ENCODE measurements around the gene FBN1. TPM values are rescaled to one million over a fixed set of nuclear protein-coding genes. Genes with fewer than 3 reads are reported as not detected.

FBN1 gene
- total and polyA plus RNA-seq, 2 donors (not counting 3 experiments of a cell fraction or from before 2014, with no cell fraction given), result 107 to 111 TPM

DNA sequence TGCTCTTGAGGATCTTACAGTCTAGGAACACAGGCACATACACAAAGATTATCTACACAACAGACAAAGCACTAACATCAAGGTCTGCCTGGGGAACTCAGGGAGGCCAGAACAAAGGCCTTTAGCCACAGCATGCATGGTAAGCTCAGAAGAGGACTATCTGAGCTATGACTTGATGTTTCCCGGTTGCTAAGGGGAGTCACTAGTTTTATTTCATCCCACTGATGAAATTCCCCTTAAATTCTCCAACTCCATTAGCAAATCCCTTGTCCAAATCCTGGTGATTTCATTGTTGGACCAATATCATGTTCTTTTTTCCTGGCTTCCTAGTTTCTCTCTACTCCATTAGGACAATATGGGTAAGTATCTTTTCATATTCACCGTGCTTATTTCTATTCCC lies 23.3 kb downstream of the FBN1 start:
- no peaks in the 10 kb centered on the region for H4K20me1 ChIP-seq (replicated peaks; ENCODE audit: control insufficient read depth, extremely low read depth, insufficient read depth, low read length)
- no TSS peak for BruUV-seq (replicated peaks)
- ChIA-PET POLR2A (no interaction called here), CTCF (interaction anchor here (0.8 kb wide), 1 partner anchor 11 kb away, joined by 3 read pairs; no protein-coding TSS in a partner anchor)
- no peak overlapping the region for H3K4me2 ChIP-seq (ENCODE audit: insufficient read depth, low read length)
- no peaks in the 10 kb centered on the region for H3K4me1 ChIP-seq (ENCODE audit: control insufficient read depth, extremely low read depth, insufficient read depth, low read length)
- H3K27ac ChIP-seq (ENCODE audit: insufficient read depth, low read depth, low read length), result no peak overlapping the region
- no peaks in the 10 kb centered on the region for H3K36me3 ChIP-seq (ENCODE audit: control insufficient read depth in 2 of 2, extremely low read depth in 1 of 2, insufficient read depth in 2 of 2, low read length in 2 of 2)
- DNase-seq (ENCODE audit: low read depth, low spot score) (no peak), FAIRE-seq (no peak)
- H3K27me3 ChIP-seq (ENCODE audit: control insufficient read depth in 2 of 2, insufficient read depth in 2 of 2, low read length in 2 of 2), result no peaks in the 10 kb centered on the region
- H3K4me3 ChIP-seq (replicated peaks in 1 of 3; ENCODE audit: insufficient read depth in 1 of 3, low read depth in 1 of 3, low read length in 3 of 3), result no peak overlapping the region
- no peak overlapping the region for H2AFZ ChIP-seq (ENCODE audit: low read depth, low read length)
- no peaks in the 10 kb centered on the region for H3K79me2 ChIP-seq (ENCODE audit: control insufficient read depth, insufficient read depth, low read length)
- no peaks in the 10 kb centered on the region for H3K9me1 ChIP-seq (replicated peaks; ENCODE audit: control insufficient read depth, extremely low read depth, insufficient read depth, low read length)
- no peaks in the 10 kb centered on the region for H3K9me3 ChIP-seq (replicated peaks; ENCODE audit: control insufficient read depth, insufficient read depth, low read length)
- TF ChIP-seq POLR2A (IDR thresholded peaks at IDR 0.05; ENCODE audit: low read depth, low read length) (no peak), JUN (IDR thresholded peaks at IDR 0.05; ENCODE audit: borderline replicate concordance, insufficient read depth, insufficient read length, low read depth) (no peak)
- no peak overlapping the region for H3K9ac ChIP-seq (replicated peaks; ENCODE audit: extremely low read depth, insufficient read depth, low read length)
- intact Hi-C loops (cut with micrococcal nuclease) (no loop called here), dilution Hi-C loops (cut with MboI; ENCODE audit: extremely low pct_ligation_motif_present, low sequenced_read_pairs) (no loop called here)

DNA sequence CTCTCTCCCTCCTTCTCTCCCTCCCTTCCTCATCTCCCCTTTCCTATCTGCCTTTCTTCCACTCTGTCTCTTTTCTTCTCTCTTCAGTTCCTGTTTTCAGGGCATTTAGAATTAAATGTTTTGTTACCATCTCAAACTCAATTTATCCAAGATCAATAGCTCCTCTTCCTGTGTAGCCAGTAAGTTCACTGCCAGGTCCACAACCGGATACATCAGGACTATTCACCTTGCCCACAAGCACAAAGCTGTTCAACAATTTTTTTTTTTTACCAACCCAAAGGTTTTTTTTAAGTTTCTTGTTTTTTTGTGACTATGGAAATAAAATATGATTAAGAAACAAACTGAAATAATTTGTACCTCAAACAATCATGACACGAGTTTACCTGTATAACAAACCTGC lies 26.1 kb downstream of the FBN1 start:
- no peaks in the 10 kb centered on the region for H4K20me1 ChIP-seq (replicated peaks; ENCODE audit: control insufficient read depth, extremely low read depth, insufficient read depth, low read length)
- no peaks in the 10 kb centered on the region for H3K27me3 ChIP-seq (ENCODE audit: control insufficient read depth in 2 of 2, insufficient read depth in 2 of 2, low read length in 2 of 2)
- H3K36me3 ChIP-seq (ENCODE audit: control insufficient read depth in 2 of 2, extremely low read depth in 1 of 2, insufficient read depth in 2 of 2, low read length in 2 of 2), result no peaks in the 10 kb centered on the region
- no peak for TF ChIP-seq GATA2 (IDR thresholded peaks at IDR 0.05; ENCODE audit: insufficient read depth, insufficient read length, low read depth, low read length)
- TF ChIP-seq, protein P1, sequence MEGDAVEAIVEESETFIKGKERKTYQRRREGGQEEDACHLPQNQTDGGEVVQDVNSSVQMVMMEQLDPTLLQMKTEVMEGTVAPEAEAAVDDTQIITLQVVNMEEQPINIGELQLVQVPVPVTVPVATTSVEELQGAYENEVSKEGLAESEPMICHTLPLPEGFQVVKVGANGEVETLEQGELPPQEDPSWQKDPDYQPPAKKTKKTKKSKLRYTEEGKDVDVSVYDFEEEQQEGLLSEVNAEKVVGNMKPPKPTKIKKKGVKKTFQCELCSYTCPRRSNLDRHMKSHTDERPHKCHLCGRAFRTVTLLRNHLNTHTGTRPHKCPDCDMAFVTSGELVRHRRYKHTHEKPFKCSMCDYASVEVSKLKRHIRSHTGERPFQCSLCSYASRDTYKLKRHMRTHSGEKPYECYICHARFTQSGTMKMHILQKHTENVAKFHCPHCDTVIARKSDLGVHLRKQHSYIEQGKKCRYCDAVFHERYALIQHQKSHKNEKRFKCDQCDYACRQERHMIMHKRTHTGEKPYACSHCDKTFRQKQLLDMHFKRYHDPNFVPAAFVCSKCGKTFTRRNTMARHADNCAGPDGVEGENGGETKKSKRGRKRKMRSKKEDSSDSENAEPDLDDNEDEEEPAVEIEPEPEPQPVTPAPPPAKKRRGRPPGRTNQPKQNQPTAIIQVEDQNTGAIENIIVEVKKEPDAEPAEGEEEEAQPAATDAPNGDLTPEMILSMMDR (IDR thresholded peaks at IDR 0.05; ENCODE audit: extremely low read depth in 1 of 2, insufficient read depth in 1 of 2, low read depth in 1 of 2, low read length in 2 of 2), result no peak
- TF ChIP-seq JUN (IDR thresholded peaks at IDR 0.05; ENCODE audit: borderline replicate concordance, insufficient read depth, insufficient read length, low read depth), result no peak
- no peak for TF ChIP-seq EZH2 (IDR thresholded peaks at IDR 0.05; ENCODE audit: borderline replicate concordance, low read depth, low read length, severe bottlenecking)
- TF ChIP-seq, protein P2, sequence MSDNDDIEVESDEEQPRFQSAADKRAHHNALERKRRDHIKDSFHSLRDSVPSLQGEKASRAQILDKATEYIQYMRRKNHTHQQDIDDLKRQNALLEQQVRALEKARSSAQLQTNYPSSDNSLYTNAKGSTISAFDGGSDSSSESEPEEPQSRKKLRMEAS (IDR thresholded peaks at IDR 0.05; ENCODE audit: insufficient read depth, insufficient read length), result no peak
- TF ChIP-seq POLR2A (IDR thresholded peaks at IDR 0.05; ENCODE audit: low read depth, low read length), result no peak
- no peak for TF ChIP-seq FOS (IDR thresholded peaks at IDR 0.05; ENCODE audit: borderline replicate concordance, insufficient read depth, low read length)
- TF ChIP-seq MYC (IDR thresholded peaks at IDR 0.05; ENCODE audit: low read depth, low read length), result no peak
- TF ChIP-seq POLR2AphosphoS5 (IDR thresholded peaks at IDR 0.05; ENCODE audit: insufficient read depth, low read depth, low read length), result no peak
- FAIRE-seq (no peak), DNase-seq (ENCODE audit: low read depth, low spot score) (no peak)
- no peak overlapping the region for H3K9ac ChIP-seq (replicated peaks; ENCODE audit: extremely low read depth, insufficient read depth, low read length)
- H3K9me3 ChIP-seq (replicated peaks; ENCODE audit: control insufficient read depth, insufficient read depth, low read length), result no peaks in the 10 kb centered on the region
- CTCF ChIA-PET, result interaction anchor here (1.2 to 1.3 kb wide), 3 partner anchors 8 to 13 kb away, joined by 3 to 4 read pairs (median 4); no protein-coding TSS in a partner anchor
- no peak overlapping the region for H3K27ac ChIP-seq (ENCODE audit: insufficient read depth, low read depth, low read length)
- H3K79me2 ChIP-seq (ENCODE audit: control insufficient read depth, insufficient read depth, low read length), result no peaks in the 10 kb centered on the region
- no peak overlapping the region for H2AFZ ChIP-seq (ENCODE audit: low read depth, low read length)
- no peak overlapping the region for H3K4me2 ChIP-seq (ENCODE audit: insufficient read depth, low read length)
- POLR2A ChIA-PET, result no interaction called here
- BruUV-seq (replicated peaks), result no TSS peak
- no peak overlapping the region for H3K4me3 ChIP-seq (replicated peaks in 1 of 3; ENCODE audit: insufficient read depth in 1 of 3, low read depth in 1 of 3, low read length in 3 of 3)
- H3K4me1 ChIP-seq (ENCODE audit: control insufficient read depth, extremely low read depth, insufficient read depth, low read length), result no peaks in the 10 kb centered on the region
- no peaks in the 10 kb centered on the region for H3K9me1 ChIP-seq (replicated peaks; ENCODE audit: control insufficient read depth, extremely low read depth, insufficient read depth, low read length)
- intact Hi-C loops (cut with micrococcal nuclease), result no loop called here
- dilution Hi-C loops (cut with MboI; ENCODE audit: extremely low pct_ligation_motif_present, low sequenced_read_pairs), result no loop called here

Measured in endothelial cell of umbilical vein (primary cell).